Vagina (tissue), 2 donors: ENCODE data around the gene ADNP2. TPM values are rescaled to one million over a fixed set of nuclear protein-coding genes. Genes with fewer than 3 reads are reported as not detected.
A peak's percentile ranks its signal among the peaks of the same experiment; 100 is the strongest.

ENCODE experiments used
- DNase-seq, 2 donors: peaks; one replicate each; pipeline ENCODE4 v3.0.0-alpha.2; 2017; ENCODE audit errors: extremely low spot score in 2 of 2
- H3K27ac ChIP-seq: fragments of 200-600 bp; sonication (generic); one replicate; pipeline ENCODE4 v1.5.1; 2019
- H3K27me3 ChIP-seq: fragments of 200-600 bp; sonication (generic); one replicate; pipeline ENCODE4 v1.5.1; 2019
- H3K36me3 ChIP-seq, 2 donors: fragments of 200-600 bp; sonication (generic); one replicate each; pipeline ENCODE4 v1.5.1; 2017 to 2019
- H3K4me1 ChIP-seq: fragments of 200-600 bp; sonication (generic); one replicate; pipeline ENCODE4 v1.5.1; 2019
- H3K4me3 ChIP-seq, 2 donors: fragments of 200-600 bp; sonication (generic); 1 replicate in 1 of 2; 2 replicates in 1 of 2; pipeline ENCODE4 v1.5.1; 2016 to 2019
- H3K9me3 ChIP-seq: fragments of 200-600 bp; sonication (generic); one replicate; pipeline ENCODE4 v1.5.1; 2019
- POLR2A ChIP-seq, 2 donors: fragments of 450-650 bp; IDR thresholded peaks; one replicate each; pipeline ENCODE4 v1.6.1; 2017; ENCODE audit warnings: antibody characterized with exemption in 2 of 2, mild to moderate bottlenecking in 2 of 2, moderate library complexity in 2 of 2
- POLR2AphosphoS5 ChIP-seq, 2 donors: sonication (generic); formaldehyde crosslinking; IDR thresholded peaks; one replicate each; pipeline ENCODE4 v1.9.0; 2017; ENCODE audit warnings: antibody characterized with exemption in 2 of 2, mild to moderate bottlenecking in 2 of 2, low read depth in 1 of 2; ENCODE audit not compliant: insufficient read depth in 1 of 2
- intact Hi-C: fragments of 100-400 bp; cut with DNase I; formaldehyde crosslinking; loops from one replicate; pipeline ENCODE4 v1.15.1; 2023
- total RNA-seq: library from RNA; depleted of rRNA; stranded (reverse); fragments of >200 nt; gene quantifications from one replicate; pipeline ENCODE4 v1.2.3, GENCODE V29; 2016
- TF ChIP-seq, protein P1 (sequence below), 3 experiments: fragments of 450-650 bp in 2 of 3; fragments of 200-600 bp in 1 of 3; sonication (generic) in 1 of 3; IDR thresholded peaks; one replicate each; pipeline ENCODE4 v1.5.1; 2017 to 2019; ENCODE audit warnings: antibody characterized with exemption in 3 of 3, mild to moderate bottlenecking in 2 of 3, moderate library complexity in 2 of 3

The ADNP2 gene
- total RNA-seq, 1 donor from 2014 or later = 21.4 TPM

DNA sequence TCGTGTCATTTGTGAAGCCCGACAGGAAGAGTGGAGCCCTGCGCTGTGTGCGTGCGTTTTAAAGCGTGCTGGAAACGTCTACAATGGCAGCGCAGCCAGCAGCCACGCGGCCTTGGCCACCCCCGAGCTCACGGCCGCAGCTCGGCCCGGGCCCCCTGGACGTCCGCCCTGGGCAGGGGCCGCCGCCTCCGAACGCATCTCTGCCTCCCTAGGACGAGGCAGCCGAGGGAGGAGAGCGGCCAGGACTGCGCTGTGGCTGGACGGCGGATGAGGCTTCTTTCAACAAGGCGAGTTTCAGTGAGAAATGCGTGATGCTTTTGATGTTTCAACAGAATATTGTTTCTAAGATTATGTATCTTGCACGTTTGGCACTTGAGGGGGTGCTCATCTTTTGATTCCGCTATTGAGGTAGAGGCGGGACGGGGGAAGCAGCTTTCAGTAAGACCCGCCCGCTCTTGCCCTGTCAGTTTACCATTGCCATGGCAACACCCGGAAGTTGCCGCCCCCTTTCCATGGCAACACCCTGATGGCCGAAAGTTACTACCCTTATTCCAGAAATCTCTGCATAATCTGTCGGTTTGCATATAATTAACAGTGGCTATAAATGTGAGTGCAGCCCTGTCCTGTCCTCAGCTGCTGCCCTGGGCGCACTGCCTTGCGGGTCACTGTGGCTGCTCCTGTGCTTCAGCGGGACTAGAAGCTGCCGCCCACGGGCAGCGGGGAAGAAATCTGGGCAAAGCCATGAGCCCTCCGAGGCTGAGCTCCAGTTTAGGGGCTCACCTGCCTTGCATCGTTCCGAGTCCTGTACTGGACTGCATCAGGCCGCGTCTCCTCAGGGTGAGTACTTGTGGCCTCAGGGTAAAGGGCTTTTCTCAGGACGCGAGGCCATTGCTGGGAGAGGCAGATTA, 38.6 kb downstream of the ADNP2 start:
- TF ChIP-seq POLR2A (IDR thresholded peaks at IDR 0.05) (no peak), POLR2AphosphoS5 (IDR thresholded peaks at IDR 0.05; ENCODE audit: insufficient read depth in 1 of 2, low read depth in 1 of 2) (peak in 1 of 2 donors; percentile 58)
- no peak for DNase-seq
- no peaks in the 10 kb centered on the region for H3K27me3 ChIP-seq
- peak overlapping the region; percentile 51 for H3K27ac ChIP-seq
- intact Hi-C loops = no loop called here
- no peaks in the 10 kb centered on the region for H3K36me3 ChIP-seq
- H3K4me3 ChIP-seq = peak overlapping the region; percentile 56 to 67
- H3K4me1 ChIP-seq = peaks cover 6% of the 10 kb centered on the region
- no peaks in the 10 kb centered on the region for H3K9me3 ChIP-seq

DNA sequence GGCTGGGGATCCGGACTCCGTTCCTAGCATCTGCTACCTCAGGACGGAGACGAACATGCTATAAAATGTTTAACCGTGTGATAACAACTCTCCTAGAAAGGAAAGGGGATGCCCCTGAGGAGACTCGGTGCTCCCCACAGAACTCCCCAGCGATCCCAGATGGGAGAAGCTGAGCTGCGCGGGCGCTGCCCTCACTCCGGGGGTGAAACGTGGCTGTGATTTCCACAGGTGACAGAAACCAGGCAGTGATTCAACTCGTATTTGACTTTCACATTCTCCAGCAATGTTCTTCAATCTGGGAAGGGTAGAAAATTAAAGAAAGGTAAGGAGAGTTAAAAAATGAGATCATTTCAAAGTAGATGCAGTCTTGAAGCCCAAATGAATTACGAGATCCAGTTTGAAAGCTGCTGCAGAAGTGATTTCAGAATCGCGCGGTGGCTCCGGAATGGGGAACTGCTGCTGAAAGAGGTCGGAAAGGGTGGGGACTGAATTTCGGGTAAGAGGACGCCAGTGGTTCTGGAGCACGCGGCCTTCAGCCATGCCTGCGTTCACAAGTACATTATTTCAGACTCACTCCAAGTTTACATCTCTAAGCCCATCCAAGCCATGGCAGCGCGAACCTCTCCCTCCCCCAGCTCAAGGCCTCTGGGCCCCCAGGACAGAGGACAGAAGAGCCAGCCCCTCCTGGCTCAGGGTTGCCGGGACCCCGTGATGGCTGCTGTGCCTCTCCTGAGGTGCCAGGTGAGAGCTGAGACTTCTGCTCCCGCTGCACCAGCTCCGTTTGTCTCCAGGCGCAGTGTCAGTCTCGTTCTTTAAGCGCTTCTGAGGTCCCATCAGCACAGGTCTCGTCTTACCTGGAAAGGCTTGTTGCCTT, 39.5 kb downstream of the ADNP2 start:
- Histone ChIP-seq H3K27me3 (no peaks in the 10 kb centered on the region), H3K36me3 (no peaks in the 10 kb centered on the region), H3K4me1 (peaks cover 6% of the 10 kb centered on the region), H3K27ac (peak overlapping the region; percentile 51), H3K9me3 (no peaks in the 10 kb centered on the region), H3K4me3 (peak overlapping the region; percentile 56 to 67)
- TF ChIP-seq POLR2AphosphoS5 (IDR thresholded peaks at IDR 0.05; ENCODE audit: insufficient read depth in 1 of 2, low read depth in 1 of 2) = no peak
- TF ChIP-seq, protein P1, sequence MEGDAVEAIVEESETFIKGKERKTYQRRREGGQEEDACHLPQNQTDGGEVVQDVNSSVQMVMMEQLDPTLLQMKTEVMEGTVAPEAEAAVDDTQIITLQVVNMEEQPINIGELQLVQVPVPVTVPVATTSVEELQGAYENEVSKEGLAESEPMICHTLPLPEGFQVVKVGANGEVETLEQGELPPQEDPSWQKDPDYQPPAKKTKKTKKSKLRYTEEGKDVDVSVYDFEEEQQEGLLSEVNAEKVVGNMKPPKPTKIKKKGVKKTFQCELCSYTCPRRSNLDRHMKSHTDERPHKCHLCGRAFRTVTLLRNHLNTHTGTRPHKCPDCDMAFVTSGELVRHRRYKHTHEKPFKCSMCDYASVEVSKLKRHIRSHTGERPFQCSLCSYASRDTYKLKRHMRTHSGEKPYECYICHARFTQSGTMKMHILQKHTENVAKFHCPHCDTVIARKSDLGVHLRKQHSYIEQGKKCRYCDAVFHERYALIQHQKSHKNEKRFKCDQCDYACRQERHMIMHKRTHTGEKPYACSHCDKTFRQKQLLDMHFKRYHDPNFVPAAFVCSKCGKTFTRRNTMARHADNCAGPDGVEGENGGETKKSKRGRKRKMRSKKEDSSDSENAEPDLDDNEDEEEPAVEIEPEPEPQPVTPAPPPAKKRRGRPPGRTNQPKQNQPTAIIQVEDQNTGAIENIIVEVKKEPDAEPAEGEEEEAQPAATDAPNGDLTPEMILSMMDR (IDR thresholded peaks at IDR 0.05) = no peak
- TF ChIP-seq POLR2A (IDR thresholded peaks at IDR 0.05) = no peak
- no peak for DNase-seq
- intact Hi-C loops = no loop called here

DNA sequence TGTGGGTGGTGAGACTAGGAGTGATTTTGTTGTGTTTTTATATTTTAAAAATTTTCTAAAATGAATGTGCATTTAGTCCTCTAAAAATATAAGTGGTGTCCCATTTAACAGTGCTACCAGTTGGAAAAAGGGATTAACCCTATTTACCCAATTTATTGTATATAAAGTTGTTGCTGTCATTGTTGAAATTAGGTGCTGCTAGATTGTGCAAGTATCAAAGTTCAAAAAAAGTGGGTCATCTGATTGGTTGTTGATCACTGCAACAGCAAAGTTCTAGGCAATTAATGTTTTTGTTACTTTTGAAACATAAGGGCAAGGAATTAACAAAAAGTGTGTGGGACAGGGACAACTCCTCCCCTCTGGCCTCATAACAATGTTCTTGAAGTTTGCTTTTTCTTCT, 40.6 kb downstream of the ADNP2 start:
- H3K36me3 ChIP-seq = no peaks in the 10 kb centered on the region
- no peaks in the 10 kb centered on the region for H3K27me3 ChIP-seq
- TF ChIP-seq POLR2AphosphoS5 (IDR thresholded peaks at IDR 0.05; ENCODE audit: insufficient read depth in 1 of 2, low read depth in 1 of 2) (no peak), POLR2A (IDR thresholded peaks at IDR 0.05) (no peak)
- TF ChIP-seq, protein P1 (IDR thresholded peaks at IDR 0.05) = no peak
- no peak overlapping the region for H3K27ac ChIP-seq
- no peak for DNase-seq
- H3K4me3 ChIP-seq = no peak overlapping the region
- H3K9me3 ChIP-seq = no peaks in the 10 kb centered on the region
- H3K4me1 ChIP-seq = peaks cover 6% of the 10 kb centered on the region
- intact Hi-C loops = no loop called here

DNA sequence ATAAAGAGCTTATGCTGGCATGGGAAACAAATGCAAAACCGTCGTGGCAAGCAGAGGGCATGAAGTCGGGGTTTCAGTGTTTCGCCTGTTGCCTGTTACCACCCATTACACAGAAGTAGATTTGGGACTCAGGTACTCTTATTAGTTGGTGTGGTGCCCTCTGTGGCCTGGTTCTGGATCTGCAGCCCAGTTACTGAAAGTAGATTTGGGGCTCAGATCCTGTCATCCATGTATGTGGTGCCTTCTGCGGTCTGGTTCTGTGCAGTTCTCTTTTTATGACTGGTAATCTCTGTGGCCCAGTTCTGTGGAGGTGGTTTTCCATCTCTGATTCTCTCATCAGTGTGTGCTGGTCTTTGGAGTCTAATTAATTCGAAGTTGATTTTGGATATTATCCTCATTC, 45.2 kb downstream of the ADNP2 start:
- H3K27ac ChIP-seq = no peak overlapping the region
- DNase-seq = no peak
- intact Hi-C loops = no loop called here
- H3K9me3 ChIP-seq = no peaks in the 10 kb centered on the region
- TF ChIP-seq, protein P1 (IDR thresholded peaks at IDR 0.05) = peak in 1 of 3 experiments; percentile 16
- no peak for TF ChIP-seq POLR2AphosphoS5 (IDR thresholded peaks at IDR 0.05; ENCODE audit: insufficient read depth in 1 of 2, low read depth in 1 of 2)
- TF ChIP-seq POLR2A (IDR thresholded peaks at IDR 0.05) = no peak
- H3K36me3 ChIP-seq = no peaks in the 10 kb centered on the region
- no peaks in the 10 kb centered on the region for H3K4me1 ChIP-seq
- H3K4me3 ChIP-seq = no peak overlapping the region
- H3K27me3 ChIP-seq = no peaks in the 10 kb centered on the region

DNA sequence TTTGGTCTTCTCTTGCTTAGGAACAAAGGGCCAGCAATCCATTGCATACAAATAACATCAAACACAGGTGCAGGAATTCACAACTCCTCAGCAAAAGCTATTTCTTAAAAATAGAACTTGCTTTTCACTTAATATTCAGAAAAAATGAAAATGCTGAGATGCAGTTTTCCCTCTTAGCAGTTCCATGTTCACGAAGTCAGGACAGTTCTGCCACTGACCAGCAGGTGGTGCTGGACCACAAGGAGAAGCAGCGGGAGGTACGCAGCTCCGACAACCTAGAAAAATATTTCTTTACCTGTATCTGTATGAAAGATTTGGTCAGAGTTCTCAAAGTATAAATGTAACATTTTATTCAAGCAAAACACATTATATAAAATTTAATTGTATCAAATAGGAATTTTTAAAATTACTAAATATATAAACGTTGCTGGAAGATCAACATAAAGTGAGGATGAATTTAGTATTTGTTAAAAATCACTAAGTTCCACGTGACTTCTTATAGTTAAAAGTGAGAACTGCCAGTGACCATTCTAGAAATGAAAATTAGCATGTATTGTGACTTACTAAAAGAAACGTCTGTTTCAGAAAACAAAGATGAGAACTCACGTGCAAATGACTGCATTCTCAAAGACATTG, 48.8 kb downstream of the ADNP2 start:
- Histone ChIP-seq H3K4me3 (no peak overlapping the region), H3K36me3 (no peaks in the 10 kb centered on the region), H3K27ac (no peak overlapping the region), H3K9me3 (no peaks in the 10 kb centered on the region), H3K4me1 (no peaks in the 10 kb centered on the region), H3K27me3 (no peaks in the 10 kb centered on the region)
- intact Hi-C loops = no loop called here
- TF ChIP-seq POLR2AphosphoS5 (IDR thresholded peaks at IDR 0.05; ENCODE audit: insufficient read depth in 1 of 2, low read depth in 1 of 2) (no peak), POLR2A (IDR thresholded peaks at IDR 0.05) (no peak)
- TF ChIP-seq, protein P1 (IDR thresholded peaks at IDR 0.05) = peak; percentile 73 to 98 (median 83)
- peak in 1 of 2 donors; percentile 58 for DNase-seq
